ENCODE measurements around the gene EEFSEC. TPM values are rescaled to one million over a fixed set of nuclear protein-coding genes. Genes with fewer than 3 reads are reported as not detected.

The EEFSEC gene
- total RNA-seq: 10 to 100 TPM; 13.9 to 28.2 (median 19.8) TPM

- Histone ChIP-seq H3K4me3 (peak within 1 kb of the TSS; percentile 91 to 95 (median 93)), H3K4me1 (no peaks in the 10 kb centered on the region), H3K27ac (peak within 1 kb of the TSS; percentile 80 to 89), H3K9me3 (peaks cover 0 to 4% of the 10 kb centered on the region in 2 donors), H3K27me3 (no peaks in the 10 kb centered on the region), H3K36me3 (no peaks in the 10 kb centered on the region)
- intact Hi-C loops (cut with DNase I; ENCODE audit: low total_unique reads): no loop called here
- TF ChIP-seq POLR2AphosphoS5 (IDR thresholded peaks at IDR 0.05): peak; percentile 44 to 76 (median 53)
- no peak for TF ChIP-seq POLR2A (IDR thresholded peaks at IDR 0.05)
- DNase-seq (ENCODE audit: low spot score in 2 of 2): peak; percentile 51 to 79
These were observed at the start of gene EEFSEC for GRCh38 chr3:128153156-128154041. EEFSEC (plus strand) TSS chr3:128153481; CDS start chr3:128153508, 27 bp downstream.

- no peaks in the 10 kb centered on the region for H3K9me3 ChIP-seq
- TF ChIP-seq CTCF (IDR thresholded peaks at IDR 0.05) (no peak), POLR2A (IDR thresholded peaks at IDR 0.05) (no peak), POLR2AphosphoS5 (IDR thresholded peaks at IDR 0.05) (no peak)
- no peak for DNase-seq (ENCODE audit: low spot score in 2 of 2)
- no peak overlapping the region for H3K4me3 ChIP-seq
- H3K27me3 ChIP-seq: no peaks in the 10 kb centered on the region
- H3K27ac ChIP-seq: no peak overlapping the region
- no peaks in the 10 kb centered on the region for H3K36me3 ChIP-seq
- H3K4me1 ChIP-seq: peaks cover 0 to 7% of the 10 kb centered on the region in 2 donors
- intact Hi-C loops (cut with DNase I; ENCODE audit: low total_unique reads): no loop called here
These were observed 45.4 kb upstream of the EEFSEC start for GRCh38 chr3:128107834-128108233.

DNA sequence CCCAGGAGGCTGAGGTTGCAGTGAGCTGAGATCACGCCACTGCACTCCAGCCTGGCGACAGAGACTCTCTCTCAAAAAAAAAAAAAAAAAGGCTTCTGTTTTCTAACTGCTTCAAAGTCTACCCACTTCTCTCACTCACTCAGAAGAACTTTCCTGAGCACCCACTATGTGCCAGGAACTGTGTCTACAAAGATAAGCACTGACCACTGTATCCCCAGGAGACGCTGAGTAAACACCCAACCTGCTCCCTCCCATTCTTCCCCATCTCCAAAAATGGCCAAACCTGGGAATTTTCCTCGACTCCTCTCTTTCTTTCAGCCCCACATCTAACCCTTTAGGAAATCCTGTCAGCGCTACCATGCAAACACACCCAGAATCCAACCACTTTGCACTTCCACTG is 42.1 kb upstream of the EEFSEC start:
- DNase-seq (ENCODE audit: low spot score in 2 of 2): no peak
- no peak for TF ChIP-seq CTCF (IDR thresholded peaks at IDR 0.05)
- no peak for TF ChIP-seq POLR2A (IDR thresholded peaks at IDR 0.05)
- no peak for TF ChIP-seq POLR2AphosphoS5 (IDR thresholded peaks at IDR 0.05)
- intact Hi-C loops (cut with DNase I; ENCODE audit: low total_unique reads): no loop called here
- no peaks in the 10 kb centered on the region for H3K9me3 ChIP-seq
- no peaks in the 10 kb centered on the region for H3K27me3 ChIP-seq
- H3K27ac ChIP-seq: no peak overlapping the region
- H3K4me3 ChIP-seq: no peak overlapping the region
- peaks cover 0 to 8% of the 10 kb centered on the region in 2 donors for H3K4me1 ChIP-seq
- no peaks in the 10 kb centered on the region for H3K36me3 ChIP-seq

GRCh38 chr3:128112357-128112968 is 40.8 kb upstream of the EEFSEC start:
- TF ChIP-seq CTCF (IDR thresholded peaks at IDR 0.05) (no peak), POLR2AphosphoS5 (IDR thresholded peaks at IDR 0.05) (no peak)
- DNase-seq (ENCODE audit: low spot score in 2 of 2): peak in 1 of 2 donors; percentile 36
- Histone ChIP-seq H3K4me3 (no peak overlapping the region), H3K36me3 (no peaks in the 10 kb centered on the region), H3K27ac (peak overlapping the region; percentile 33 to 42), H3K9me3 (no peaks in the 10 kb centered on the region), H3K27me3 (no peaks in the 10 kb centered on the region), H3K4me1 (peaks cover 0 to 8% of the 10 kb centered on the region in 2 donors)
- intact Hi-C loops (cut with DNase I; ENCODE audit: low total_unique reads): no loop called here

DNA sequence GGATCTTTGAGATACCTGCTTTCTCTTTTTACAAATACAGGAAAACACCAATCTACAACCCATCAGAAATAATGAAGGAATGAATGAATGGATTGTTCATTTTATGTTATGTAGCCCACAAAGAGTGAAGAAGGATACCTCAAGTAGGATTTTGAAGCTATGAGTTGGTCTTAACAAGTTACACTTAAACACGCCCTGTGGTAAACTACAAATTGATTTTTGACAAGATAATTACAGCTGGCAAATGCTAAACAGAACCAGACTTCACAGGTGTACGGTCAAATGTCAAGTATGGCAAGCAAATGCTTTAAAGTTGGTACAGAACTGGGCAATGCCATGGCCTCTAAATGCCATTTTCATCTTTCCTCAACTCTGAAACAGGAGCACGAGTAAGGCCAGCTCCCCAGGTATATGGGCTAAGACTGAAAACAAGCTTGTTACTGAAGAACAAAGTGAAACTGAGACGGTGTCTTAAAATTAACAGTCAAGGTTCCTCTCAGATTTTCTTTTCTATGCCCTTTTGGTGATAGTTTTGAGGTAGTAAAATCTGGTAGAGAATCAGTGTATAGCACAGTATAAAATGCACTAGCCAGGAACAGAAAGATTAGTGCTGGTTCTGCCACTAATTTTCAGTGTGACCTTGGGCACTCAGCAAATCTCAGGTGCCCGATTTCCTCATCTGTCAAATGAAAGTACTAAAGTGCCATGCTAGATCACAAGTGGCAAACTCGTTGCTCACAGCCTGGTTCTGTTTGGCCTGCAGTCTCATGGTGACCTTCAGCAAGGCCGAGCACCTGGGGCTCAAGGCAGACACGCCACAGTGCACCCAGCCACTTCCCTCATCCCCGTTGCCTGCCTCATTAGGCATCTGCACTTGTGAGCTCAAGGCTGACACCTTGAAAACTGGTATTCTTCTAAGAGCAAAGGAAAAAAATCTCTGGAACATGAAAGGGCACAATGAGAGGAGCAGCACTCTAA is 39.2 kb upstream of the EEFSEC start:
- no peaks in the 10 kb centered on the region for H3K9me3 ChIP-seq
- no peaks in the 10 kb centered on the region for H3K27me3 ChIP-seq
- H3K36me3 ChIP-seq: no peaks in the 10 kb centered on the region
- TF ChIP-seq POLR2A (IDR thresholded peaks at IDR 0.05) (no peak), POLR2AphosphoS5 (IDR thresholded peaks at IDR 0.05) (no peak), CTCF (IDR thresholded peaks at IDR 0.05) (no peak)
- intact Hi-C loops (cut with DNase I; ENCODE audit: low total_unique reads): no loop called here
- peaks cover 0 to 8% of the 10 kb centered on the region in 2 donors for H3K4me1 ChIP-seq
- DNase-seq (ENCODE audit: low spot score in 2 of 2): no peak
- no peak overlapping the region for H3K27ac ChIP-seq
- no peak overlapping the region for H3K4me3 ChIP-seq

Data from breast epithelium (tissue), 4 donors.